ENCODE data around the gene AZGP1.
"Not testable (repeated sequence)": the region's sequence is repeated elsewhere in the genome, so short reads cannot be mapped to it uniquely, and the experiment has no call there.

The AZGP1 gene

GRCh38 chr7:99949645-99950228, 26.1 kb downstream of the AZGP1 start:
- DNase-seq, result peak in 1 of 2 experiments; percentile 35

- DNase-seq, result no peak
Measured at GRCh38 chr7:99947608-99948007, 28.2 kb downstream of the AZGP1 start.

DNA sequence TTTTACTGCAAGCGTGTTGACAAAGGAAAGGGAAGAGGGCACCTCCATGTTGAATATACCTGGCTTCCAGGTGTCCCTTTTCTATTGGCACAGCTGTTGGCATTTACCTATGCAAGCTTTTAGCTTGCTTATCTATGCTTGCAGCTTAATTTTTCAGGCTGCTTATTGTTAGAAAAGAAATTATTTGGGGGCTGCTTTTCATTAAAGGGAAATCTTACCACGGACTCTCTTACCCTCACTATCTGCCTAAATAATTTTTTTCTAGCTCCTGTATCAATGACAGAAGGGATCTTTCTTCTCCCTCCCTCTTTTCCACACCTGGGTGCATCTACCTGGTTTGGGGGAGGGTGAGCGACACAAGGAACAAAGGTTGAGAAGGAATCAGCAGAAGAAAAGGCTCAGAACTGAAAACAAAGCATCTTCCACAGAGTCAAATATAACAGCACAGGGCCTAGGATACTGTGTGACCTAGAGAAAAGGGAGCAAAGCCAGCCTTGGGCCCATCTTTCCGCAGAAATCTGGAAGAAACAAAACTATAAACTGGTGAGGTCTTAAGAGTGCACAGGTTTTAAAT, 31.2 kb downstream of the AZGP1 start:
- no peak for DNase-seq

- DNase-seq, result no peak
Measured at GRCh38 chr7:99943641-99944496, 32.0 kb downstream of the AZGP1 start.

GRCh38 chr7:99938296-99938695, 37.5 kb downstream of the AZGP1 start:
- DNase-seq, result no peak

DNA sequence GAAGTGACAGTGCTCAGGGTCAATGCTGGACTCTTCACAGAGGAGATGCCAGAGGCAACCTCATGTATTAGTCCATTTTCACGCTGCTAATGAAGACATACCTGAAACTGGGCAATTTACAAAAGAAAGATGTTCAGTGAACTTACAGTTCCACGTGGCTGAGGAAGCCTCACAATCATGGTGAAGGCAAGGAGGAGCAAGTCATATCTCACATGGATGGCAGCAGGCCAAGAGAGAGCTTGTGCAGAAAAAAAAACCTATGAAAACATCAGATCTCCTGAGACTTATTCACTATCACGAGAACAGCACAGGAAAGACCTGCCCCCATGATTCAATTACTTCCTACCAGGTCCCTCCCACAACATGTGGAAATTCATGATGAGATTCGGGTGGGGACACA, 40.8 kb downstream of the AZGP1 start:
- not testable (repeated sequence) for DNase-seq

GRCh38 chr7:99930376-99930775, 45.5 kb downstream of the AZGP1 start:
- DNase-seq, result no peak

- DNase-seq, result no peak
Measured at GRCh38 chr7:99929730-99930053, 46.1 kb downstream of the AZGP1 start.

GRCh38 chr7:99928994-99929729, 46.7 kb downstream of the AZGP1 start, which contains the start of gene GJC3:
GJC3 (minus strand) TSS chr7:99929620; CDS start chr7:99929620, 0 bp downstream.
- peak; percentile 40 to 73 for DNase-seq

GRCh38 chr7:99928188-99928587, 47.6 kb downstream of the AZGP1 start:
- no peak for DNase-seq

DNA sequence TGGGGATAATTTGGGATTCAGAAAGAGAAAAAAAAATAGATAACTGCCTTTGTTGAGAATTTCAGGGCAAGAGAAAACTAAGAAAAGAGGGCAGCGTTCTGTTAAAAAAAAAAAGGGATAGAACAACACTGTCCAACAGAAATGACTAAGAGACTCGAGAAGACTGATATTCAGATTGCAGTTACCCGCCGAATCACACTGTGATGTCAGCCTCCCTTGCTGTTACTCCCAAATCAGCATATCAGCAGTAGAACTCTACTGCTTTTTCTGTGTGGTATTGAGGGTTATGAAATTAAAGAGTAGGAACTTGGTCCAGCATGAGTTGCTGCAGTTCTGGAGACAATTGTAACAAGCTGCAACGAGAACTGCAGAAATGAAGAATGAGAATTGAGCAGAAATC, 48.3 kb downstream of the AZGP1 start:
- DNase-seq, result no peak

GRCh38 chr7:99926321-99926720, 49.5 kb downstream of the AZGP1 start:
- no peak for DNase-seq

DNA sequence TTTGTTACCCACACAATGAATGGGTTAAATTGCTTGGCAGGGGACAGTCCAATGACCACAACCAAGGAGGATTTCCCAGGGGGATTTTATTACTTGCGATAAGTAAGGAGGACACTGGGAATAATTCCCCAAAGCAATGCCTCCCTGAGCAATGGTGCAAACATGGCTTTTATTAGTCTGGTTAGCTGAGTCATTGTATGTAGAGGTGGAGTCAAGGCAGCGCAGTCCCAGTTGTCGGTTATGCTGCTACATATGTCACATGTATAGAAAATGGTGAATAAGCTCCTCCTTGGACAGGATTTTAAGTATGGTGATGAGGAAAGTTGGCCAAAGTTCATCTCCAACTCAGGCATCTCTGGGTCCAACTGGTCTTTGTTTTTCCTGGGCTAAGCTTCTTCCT, 52.6 kb downstream of the AZGP1 start:
- DNase-seq, result no peak

DNA sequence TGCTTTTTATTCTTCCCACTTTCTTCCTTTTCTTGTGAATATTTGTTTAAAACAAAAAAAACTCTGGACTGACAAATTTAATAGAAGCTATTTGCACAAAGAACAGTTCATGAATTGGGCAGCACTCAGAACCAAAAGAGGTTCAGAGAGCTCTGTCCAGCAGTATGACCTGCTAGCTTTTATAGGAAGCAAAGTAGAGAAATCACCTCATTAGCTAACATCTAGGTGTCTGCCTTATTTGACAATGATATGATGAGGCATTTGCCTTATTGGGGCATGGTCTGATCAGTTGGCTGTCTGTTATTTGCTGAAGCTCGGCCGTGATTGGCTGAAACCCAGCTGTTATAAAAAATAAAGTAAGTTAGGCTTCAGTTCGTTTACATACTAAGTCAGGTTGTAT, 55.7 kb downstream of the AZGP1 start:
- no peak for DNase-seq

DNA sequence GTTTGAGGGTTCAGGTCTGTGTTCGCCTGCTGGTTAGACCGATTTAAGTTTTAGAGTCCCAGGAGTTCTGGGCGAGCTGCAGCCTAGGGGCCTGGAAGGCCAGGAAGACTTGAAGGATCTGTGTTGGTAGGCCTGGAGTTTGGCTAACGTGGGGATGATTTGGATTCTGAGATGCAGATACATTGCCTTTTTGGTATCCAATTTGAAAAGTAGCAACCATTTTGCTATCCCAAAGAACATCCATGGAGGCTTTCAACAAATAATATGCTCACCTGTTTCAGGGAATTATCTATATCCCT, 56.1 kb downstream of the AZGP1 start:
- no peak for DNase-seq

DNA sequence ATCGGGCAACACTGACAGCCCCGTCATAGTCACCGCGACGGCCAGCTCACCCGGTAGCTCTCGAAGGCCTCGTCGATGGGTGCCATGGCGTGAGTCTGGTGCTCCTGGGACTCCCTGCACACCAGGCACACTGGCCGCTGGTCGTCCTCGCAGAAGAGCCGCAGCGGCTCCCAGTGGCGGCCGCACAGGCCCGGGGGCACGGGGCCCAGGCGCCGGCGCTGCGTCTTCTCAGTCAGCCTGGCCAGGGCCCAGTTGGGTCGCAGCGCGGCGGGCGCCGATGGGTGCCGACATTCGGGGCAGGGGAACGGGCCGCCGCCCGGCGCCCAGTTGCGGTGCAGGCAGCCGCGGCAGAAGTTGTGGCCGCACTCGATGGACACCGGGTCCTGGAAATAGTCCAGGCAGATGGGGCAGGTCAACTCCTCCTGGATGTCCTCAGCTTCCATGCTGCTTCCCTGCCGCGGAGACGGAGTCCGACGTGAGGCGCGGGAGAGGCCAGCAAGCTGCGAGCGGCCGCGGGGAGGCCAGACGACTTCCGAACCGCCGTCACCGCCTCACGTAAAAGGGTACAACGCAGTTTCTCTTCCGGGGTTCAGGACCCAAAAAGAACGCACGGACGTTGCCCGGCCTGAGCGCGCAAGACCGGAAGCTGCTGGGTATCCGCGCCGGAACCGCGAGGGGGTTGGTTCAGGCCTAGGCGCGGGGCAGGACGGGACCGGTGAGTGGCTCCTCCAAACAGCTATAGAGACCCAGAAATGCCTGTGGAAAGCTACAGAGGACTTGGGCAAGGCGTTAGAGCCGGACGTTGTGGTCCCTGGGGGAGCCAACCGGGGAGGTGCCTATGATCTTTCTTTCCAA, 56.6 kb downstream of the AZGP1 start, which contains the start of gene TRIM4:
TRIM4 (minus strand) TSS at position 572 of the 855 bp plus-strand sequence; CDS start at position 443, 129 bp downstream.
- DNase-seq, result peak; percentile 81 to 89

Measured in SW 1271 (cell line).